Keratinocyte (primary cell): ENCODE results near the gene GM2A.

Experiments used
- EZH2 ChIP-seq: IDR thresholded peaks from one replicate; pipeline ENCODE4 v1.6.1; 2012; ENCODE audit warnings: inconsistent platforms, mild to moderate bottlenecking, low read length, moderate library complexity
- TF ChIP-seq, protein P1 (sequence below), 3 experiments: IDR thresholded peaks in 1 of 3; conservative IDR thresholded peaks in 1 of 3; optimal IDR thresholded peaks in 1 of 3; 2 replicates in 2 of 3; 3 replicates in 1 of 3; pipeline versions ENCODE3 to v1.5.1; 2011; ENCODE audit warnings: low read length in 3 of 3, mild to moderate bottlenecking in 3 of 3, moderate library complexity in 2 of 3, control low read depth in 1 of 3, inconsistent platforms in 1 of 3; ENCODE audit not compliant: insufficient read depth in 2 of 3; ENCODE audit errors: extremely low read depth in 1 of 3

DNA sequence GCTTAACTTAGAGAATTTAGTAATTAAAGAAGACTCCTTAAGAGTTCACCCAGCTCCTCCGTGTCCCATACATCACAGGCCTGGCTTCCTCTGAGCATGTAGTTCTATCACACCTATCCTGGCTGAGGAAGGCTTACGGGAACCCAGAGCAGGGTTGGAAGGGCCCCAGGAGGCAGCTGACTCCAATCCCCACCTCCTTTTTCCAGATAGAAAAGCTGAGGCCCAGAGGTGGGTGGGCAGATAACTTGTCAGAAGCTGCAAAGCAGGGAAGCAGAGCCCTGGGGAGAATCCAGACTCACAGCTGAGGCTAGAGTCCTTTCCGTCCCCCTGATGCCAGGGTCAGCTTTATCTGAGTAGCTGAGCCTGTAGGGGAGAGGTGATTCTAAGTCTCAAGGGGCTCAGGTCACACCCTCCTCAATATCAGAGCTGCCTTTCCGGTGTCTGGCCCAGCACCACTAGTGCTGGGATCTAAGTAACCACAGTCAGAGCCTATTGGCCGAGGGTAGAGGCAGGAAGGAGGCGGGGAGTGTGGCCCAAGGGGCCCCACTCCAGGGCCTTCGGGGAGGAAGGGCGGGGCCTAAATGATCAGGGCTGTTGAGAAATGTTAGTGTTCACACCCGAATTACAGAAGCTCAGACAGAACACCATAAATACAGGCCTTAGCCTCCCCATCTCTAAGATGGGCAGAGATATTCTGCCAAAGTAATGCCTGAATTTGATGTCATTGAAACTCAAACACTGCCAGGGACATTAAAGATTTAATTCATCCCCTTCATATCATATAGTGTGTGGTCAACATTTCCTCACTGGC is 39.0 kb upstream of the GM2A start:
- TF ChIP-seq, protein P1, sequence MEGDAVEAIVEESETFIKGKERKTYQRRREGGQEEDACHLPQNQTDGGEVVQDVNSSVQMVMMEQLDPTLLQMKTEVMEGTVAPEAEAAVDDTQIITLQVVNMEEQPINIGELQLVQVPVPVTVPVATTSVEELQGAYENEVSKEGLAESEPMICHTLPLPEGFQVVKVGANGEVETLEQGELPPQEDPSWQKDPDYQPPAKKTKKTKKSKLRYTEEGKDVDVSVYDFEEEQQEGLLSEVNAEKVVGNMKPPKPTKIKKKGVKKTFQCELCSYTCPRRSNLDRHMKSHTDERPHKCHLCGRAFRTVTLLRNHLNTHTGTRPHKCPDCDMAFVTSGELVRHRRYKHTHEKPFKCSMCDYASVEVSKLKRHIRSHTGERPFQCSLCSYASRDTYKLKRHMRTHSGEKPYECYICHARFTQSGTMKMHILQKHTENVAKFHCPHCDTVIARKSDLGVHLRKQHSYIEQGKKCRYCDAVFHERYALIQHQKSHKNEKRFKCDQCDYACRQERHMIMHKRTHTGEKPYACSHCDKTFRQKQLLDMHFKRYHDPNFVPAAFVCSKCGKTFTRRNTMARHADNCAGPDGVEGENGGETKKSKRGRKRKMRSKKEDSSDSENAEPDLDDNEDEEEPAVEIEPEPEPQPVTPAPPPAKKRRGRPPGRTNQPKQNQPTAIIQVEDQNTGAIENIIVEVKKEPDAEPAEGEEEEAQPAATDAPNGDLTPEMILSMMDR (optimal IDR thresholded peaks at IDR 0.05 in 1 of 3, IDR thresholded peaks at IDR 0.05 in 1 of 3, conservative IDR thresholded peaks at IDR 0.05 in 1 of 3; ENCODE audit: extremely low read depth in 1 of 3, insufficient read depth in 2 of 3, low read length in 3 of 3), result no peak
- TF ChIP-seq EZH2, result no peak
